K562 (cell line): ENCODE data around the gene ZNF514. TPM values are rescaled to one million over a fixed set of nuclear protein-coding genes. Genes with fewer than 3 reads are reported as not detected.

ENCODE experiments used
- BRF2 ChIP-seq: IDR thresholded peaks from 3 replicates; pipeline ENCODE4 v1.6.1; 2011; ENCODE audit warnings: borderline replicate concordance, mild to moderate bottlenecking; ENCODE audit not compliant: insufficient read length, insufficient read depth
- DEAF1 ChIP-seq: fragments of 450-650 bp; formaldehyde crosslinking; IDR thresholded peaks from 2 replicates; pipeline ENCODE4 v1.4.0; 2020; ENCODE audit warnings: mild to moderate bottlenecking, moderate library complexity
- FUS ChIP-seq: fragments of 200-400 bp; formaldehyde crosslinking; optimal IDR thresholded peaks from 2 replicates; pipeline ENCODE3; 2017; ENCODE audit warnings: low read depth, low read length
- HMG20B ChIP-seq: fragments of 250-450 bp; sonication (Bioruptor Pico); IDR thresholded peaks from 2 replicates; pipeline ENCODE4 v1.5.0; 2021; ENCODE audit warnings: mild to moderate bottlenecking
- PKNOX1 ChIP-seq: fragments of 450-650 bp; IDR thresholded peaks from 2 replicates; pipeline ENCODE4 v1.6.1; 2016
- SIX5 ChIP-seq, 2 experiments: IDR thresholded peaks; 2 replicates each; pipeline ENCODE4 v1.6.1; 2011; ENCODE audit warnings: low read length in 2 of 2, borderline replicate concordance in 1 of 2, low read depth in 1 of 2, mild to moderate bottlenecking in 1 of 2, moderate library complexity in 1 of 2; ENCODE audit not compliant: insufficient read depth in 1 of 2
- SNIP1 ChIP-seq: fragments of 450-650 bp; IDR thresholded peaks from 2 replicates; pipeline ENCODE4 v1.7.1; 2017; ENCODE audit warnings: low read depth, mild to moderate bottlenecking
- YBX1 ChIP-seq: fragments of 450-650 bp; IDR thresholded peaks from 2 replicates; pipeline ENCODE4 v1.7.1; 2016; ENCODE audit warnings: mild to moderate bottlenecking
- ZNF12 ChIP-seq: sonication (generic); formaldehyde crosslinking; IDR thresholded peaks from 2 replicates; pipeline ENCODE4 v1.4.0; 2020; ENCODE audit warnings: mild to moderate bottlenecking, missing genetic modification reagents
- ZNF561 ChIP-seq: fragments of 450-650 bp; formaldehyde crosslinking; conservative IDR thresholded peaks from 2 replicates; pipeline ENCODE4 v1.4.0; 2020; ENCODE audit warnings: mild to moderate bottlenecking, moderate library complexity
- polyA plus RNA-seq, 8 experiments: library from polyadenylated mRNA; depleted of rRNA in 4 of 8; stranded (reverse) in 5 of 8; unstranded in 3 of 8; fragments of >200 nt; fragmentation: Nextera tagmentation in 2 of 8; fragmentation: Illumina TruSeq in 1 of 8; extraction: Ambion mirVana in 2 of 8; extraction: Trizol in 1 of 8; gene quantifications; 2 replicates each; pipeline versions ENCODE4 v1.2.1 to v1.2.3, GENCODE V29; 2011 to 2014; ENCODE audit warnings: inconsistent platforms in 1 of 8, missing spikeins in 1 of 8
- total RNA-seq, 7 experiments: library from RNA; depleted of rRNA in 6 of 7; stranded (reverse); fragments of >200 nt in 6 of 7; fragmentation: Illumina TruSeq in 2 of 7; extraction: Trizol in 2 of 7; gene quantifications; 2 replicates each; pipeline versions ENCODE4 v1.2.1 to v1.2.3, GENCODE V29; 2011 to 2021; ENCODE audit warnings: low replicate concordance in 1 of 7
- TF ChIP-seq, protein P1 (sequence below), 2 experiments: fragments of 450-650 bp in 1 of 2; sonication (generic) in 1 of 2; formaldehyde crosslinking in 1 of 2; IDR thresholded peaks; 2 replicates each; pipeline versions ENCODE4 v1.7.1 to v1.9.0; 2016 to 2022; ENCODE audit warnings: inconsistent platforms in 1 of 2, mild to moderate bottlenecking in 1 of 2, missing genetic modification reagents in 1 of 2

The ZNF514 gene
- total and polyA plus RNA-seq, 9 of the 15 experiments (the other 6 are each of a cell fraction or from before 2014, with no cell fraction given) = 7.5 to 17.7 (median 11.4) TPM

- TF ChIP-seq, protein P1, sequence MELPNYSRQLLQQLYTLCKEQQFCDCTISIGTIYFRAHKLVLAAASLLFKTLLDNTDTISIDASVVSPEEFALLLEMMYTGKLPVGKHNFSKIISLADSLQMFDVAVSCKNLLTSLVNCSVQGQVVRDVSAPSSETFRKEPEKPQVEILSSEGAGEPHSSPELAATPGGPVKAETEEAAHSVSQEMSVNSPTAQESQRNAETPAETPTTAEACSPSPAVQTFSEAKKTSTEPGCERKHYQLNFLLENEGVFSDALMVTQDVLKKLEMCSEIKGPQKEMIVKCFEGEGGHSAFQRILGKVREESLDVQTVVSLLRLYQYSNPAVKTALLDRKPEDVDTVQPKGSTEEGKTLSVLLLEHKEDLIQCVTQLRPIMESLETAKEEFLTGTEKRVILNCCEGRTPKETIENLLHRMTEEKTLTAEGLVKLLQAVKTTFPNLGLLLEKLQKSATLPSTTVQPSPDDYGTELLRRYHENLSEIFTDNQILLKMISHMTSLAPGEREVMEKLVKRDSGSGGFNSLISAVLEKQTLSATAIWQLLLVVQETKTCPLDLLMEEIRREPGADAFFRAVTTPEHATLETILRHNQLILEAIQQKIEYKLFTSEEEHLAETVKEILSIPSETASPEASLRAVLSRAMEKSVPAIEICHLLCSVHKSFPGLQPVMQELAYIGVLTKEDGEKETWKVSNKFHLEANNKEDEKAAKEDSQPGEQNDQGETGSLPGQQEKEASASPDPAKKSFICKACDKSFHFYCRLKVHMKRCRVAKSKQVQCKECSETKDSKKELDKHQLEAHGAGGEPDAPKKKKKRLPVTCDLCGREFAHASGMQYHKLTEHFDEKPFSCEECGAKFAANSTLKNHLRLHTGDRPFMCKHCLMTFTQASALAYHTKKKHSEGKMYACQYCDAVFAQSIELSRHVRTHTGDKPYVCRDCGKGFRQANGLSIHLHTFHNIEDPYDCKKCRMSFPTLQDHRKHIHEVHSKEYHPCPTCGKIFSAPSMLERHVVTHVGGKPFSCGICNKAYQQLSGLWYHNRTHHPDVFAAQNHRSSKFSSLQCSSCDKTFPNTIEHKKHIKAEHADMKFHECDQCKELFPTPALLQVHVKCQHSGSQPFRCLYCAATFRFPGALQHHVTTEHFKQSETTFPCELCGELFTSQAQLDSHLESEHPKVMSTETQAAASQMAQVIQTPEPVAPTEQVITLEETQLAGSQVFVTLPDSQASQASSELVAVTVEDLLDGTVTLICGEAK (IDR thresholded peaks at IDR 0.05) = peak; percentile 94
- TF ChIP-seq, protein P1 (CRISPR knock-in tag; IDR thresholded peaks at IDR 0.05) = no peak
- TF ChIP-seq YBX1 (no peak), FUS (no peak), ZNF12 (CRISPR knock-in tag) (0 out of 2 replicates have a peak, but pooled peaks have one; percentile 24), HMG20B (CRISPR knock-in tag) (no peak), PKNOX1 (no peak), SNIP1 (no peak), BRF2 (no peak), SIX5 (IDR thresholded peaks at IDR 0.05; ENCODE audit: borderline replicate concordance in 1 of 2, insufficient read depth in 1 of 2, low read depth in 1 of 2, low read length in 2 of 2) (peak; percentile 87 to 90), ZNF561 (CRISPR knock-in tag) (no peak), DEAF1 (no peak)
These were observed 5.9 kb upstream of the ZNF514 start, which contains the start of gene ZNF2 (continued) for GRCh38 chr2:95165371-95166064.
